ENCODE data around the gene TMEM139. TPM values are rescaled to one million over a fixed set of nuclear protein-coding genes. Genes with fewer than 3 reads are reported as not detected.

The TMEM139 gene
- 6.9 TPM for total RNA-seq
- long read RNA-seq, partial matches to known transcripts, result 2 of 3 reads
- long read RNA-seq, other reads (novel, unspliced or antisense), result 0 of 3 reads

DNA sequence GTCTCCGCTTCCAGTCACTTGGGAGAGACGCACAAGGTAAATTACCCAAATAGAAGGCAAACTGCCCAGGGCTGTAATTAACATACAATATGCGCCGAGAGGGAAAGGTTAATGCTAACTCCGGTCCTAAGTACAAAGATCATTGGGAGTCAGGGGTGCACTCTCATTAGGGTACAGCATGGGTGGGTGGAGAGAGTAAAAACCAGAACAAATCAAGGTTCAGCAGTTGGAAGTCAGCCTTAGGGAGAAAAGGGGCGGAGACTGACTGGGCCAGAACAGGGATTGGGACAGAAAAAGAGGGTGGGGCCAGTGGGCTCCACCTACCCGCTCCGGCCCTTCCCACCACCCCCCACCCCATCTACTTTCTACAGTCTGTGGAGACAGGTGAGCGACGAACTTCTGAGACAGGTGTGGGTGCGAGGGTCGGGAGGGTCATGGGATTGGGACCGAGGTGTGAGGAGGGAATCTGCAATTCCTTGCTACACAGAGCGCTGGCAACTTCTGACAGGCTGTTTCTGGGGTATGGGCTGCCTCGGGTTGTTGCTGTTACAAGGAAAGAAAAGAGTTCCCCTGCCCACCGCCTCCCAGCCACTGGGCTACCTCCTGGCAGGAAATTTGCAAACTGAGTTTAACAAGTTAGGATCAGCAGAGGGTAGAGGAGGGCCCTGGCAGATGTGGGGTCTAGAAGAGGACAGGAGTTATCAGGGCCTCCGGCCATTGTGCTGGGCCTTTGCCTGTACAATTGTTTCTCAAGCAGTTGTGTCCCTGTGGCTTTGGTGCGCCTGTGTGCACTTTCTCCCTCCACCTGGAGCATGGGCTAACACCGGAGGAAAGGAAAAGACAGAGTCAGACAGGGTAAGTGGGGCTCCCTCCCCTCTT lies at the start of gene TMEM139:
Gene TMEM139, plus strand, starts transcription at position 368 of the 879 bp plus-strand sequence. CDS start 1,000 bp downstream, outside the sequence.
- no peak for DNase-seq (ENCODE audit: low spot score)
- intact Hi-C loops (cut with DNase I), result loop anchor here (5.0 kb wide), 1 partner anchor 97 kb away; the partner anchor contains the start of gene ZYX

DNA sequence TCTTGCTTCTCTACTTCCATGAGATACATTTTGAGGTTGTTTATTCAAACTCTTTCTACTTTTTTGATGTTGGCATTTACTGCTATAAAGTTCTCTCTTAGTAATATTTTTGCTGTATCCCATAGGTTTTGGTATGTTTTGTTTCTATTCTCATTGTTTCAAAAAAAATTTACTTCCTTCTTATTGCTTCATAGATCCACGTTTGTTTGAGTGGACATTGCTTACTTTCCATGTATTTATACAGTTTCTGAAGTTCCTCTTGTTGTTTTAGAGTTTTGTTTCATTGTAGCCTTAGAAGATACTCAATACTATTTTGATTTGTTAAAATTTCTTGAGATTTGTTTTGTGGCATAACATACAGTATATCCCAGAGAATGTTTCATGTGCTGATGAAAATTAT lies 49.2 kb upstream of the TMEM139 start:
- intact Hi-C loops (cut with DNase I), result no loop called here
- DNase-seq (ENCODE audit: low spot score), result no peak

- DNase-seq (ENCODE audit: low spot score), result no peak
- intact Hi-C loops (cut with DNase I), result no loop called here
Measured at GRCh38 chr7:143236408-143236990, 48.3 kb upstream of the TMEM139 start.

GRCh38 chr7:143237366-143237765 lies 47.4 kb upstream of the TMEM139 start:
- DNase-seq (ENCODE audit: low spot score), result no peak
- intact Hi-C loops (cut with DNase I), result no loop called here

- no peak for DNase-seq (ENCODE audit: low spot score)
- intact Hi-C loops (cut with DNase I), result no loop called here
Measured at GRCh38 chr7:143238289-143238980, 46.3 kb upstream of the TMEM139 start.

GRCh38 chr7:143239813-143240212 lies 44.9 kb upstream of the TMEM139 start:
- intact Hi-C loops (cut with DNase I), result loop anchor here (1.0 to 2.0 kb wide), 2 partner anchors 65 to 179 kb away; no protein-coding TSS in a partner anchor
- DNase-seq (ENCODE audit: low spot score), result no peak

DNA sequence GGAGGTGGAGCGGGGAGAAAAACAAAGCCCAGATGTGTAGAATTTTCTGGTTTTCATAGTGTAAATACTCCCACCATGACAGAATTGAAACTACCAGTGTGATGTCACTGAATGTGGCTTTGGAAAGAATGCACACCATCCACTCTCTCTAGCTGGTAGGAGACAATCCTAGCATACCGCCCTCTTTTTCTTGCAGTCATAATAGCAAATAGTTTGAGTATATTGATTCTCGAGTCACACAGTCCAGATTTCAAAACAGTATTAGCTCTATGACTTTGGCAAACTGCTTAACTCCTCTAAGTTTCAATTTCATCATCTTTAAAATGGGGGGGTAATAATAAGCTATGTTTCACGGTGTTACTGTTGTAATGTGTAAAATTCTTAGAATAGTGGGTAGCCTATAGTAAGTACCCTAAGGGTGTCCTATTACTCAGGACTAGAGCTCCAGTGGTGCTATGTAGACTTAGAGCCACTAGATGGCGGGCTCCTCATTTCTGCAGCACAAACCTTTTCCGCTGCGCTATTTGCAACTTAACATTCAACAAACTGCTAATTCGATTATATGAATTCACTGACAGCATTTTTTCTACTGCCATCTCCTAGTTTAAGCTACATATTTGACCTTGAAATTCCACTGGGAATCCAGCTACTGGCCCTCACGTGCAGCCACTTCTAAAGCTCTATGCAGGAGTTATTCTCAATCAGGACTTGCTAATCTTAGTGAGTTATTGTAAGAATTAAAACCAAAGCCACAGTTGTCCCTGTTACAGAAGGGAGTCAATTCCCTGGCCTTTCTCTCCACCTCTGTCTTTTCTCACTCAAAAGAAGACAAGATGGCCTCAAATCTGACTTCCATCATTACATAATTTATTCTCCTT lies 44.2 kb upstream of the TMEM139 start:
- intact Hi-C loops (cut with DNase I), result loop anchor here (1.0 to 2.0 kb wide), 2 partner anchors 65 to 178 kb away; no protein-coding TSS in a partner anchor

GRCh38 chr7:143242306-143242705 lies 42.5 kb upstream of the TMEM139 start:
- DNase-seq (ENCODE audit: low spot score), result no peak
- intact Hi-C loops (cut with DNase I), result no loop called here

More for the DNA sequence above, 44.2 kb upstream of the TMEM139 start:
- DNase-seq (ENCODE audit: low spot score), result no peak

GRCh38 chr7:143243111-143243510 lies 41.6 kb upstream of the TMEM139 start:
- no peak for DNase-seq (ENCODE audit: low spot score)
- intact Hi-C loops (cut with DNase I), result no loop called here

DNA sequence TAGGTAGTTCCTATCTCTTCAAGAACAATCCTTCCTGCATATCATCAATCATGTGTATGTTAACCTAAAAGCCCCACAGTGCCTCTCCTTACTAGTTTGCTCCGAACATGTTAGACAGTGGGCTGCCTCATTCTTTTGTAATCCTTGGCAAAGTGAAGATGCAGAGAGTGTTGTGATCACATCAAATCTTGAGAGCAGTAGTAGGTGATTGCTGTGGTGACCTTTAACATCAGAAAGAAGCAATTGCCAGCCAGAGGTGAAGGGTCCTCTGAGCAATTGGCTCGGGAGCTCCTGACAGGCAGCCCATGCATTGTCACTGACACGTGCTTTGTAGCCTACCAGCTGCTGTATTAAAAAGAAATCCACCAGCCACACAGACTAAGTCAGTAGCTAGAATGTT lies 41.1 kb upstream of the TMEM139 start:
- intact Hi-C loops (cut with DNase I), result no loop called here
- DNase-seq (ENCODE audit: low spot score), result no peak

GRCh38 chr7:143244321-143244720 lies 40.4 kb upstream of the TMEM139 start:
- intact Hi-C loops (cut with DNase I), result no loop called here
- no peak for DNase-seq (ENCODE audit: low spot score)

DNA sequence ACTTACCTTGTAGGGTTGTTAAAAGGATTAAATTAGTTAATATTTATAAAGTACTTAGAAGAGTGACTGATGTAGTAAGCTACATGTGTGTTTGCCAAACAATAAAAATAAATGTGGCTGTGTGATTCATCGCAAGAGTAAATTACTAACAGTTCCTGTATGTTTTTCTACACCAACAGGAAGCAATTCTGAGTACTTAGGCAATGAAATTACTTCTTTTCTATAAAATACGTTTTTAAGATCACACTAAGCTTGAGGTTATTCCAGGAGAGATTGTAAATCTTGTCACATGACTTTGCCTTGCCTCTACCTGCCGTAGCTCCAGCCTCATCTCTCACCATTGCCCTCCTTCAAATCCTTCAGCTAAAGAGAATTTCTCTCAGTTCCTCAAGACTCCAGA lies 39.6 kb upstream of the TMEM139 start:
- intact Hi-C loops (cut with DNase I), result no loop called here

GRCh38 chr7:143247372-143247771 lies 37.4 kb upstream of the TMEM139 start:
- intact Hi-C loops (cut with DNase I), result no loop called here
- no peak for DNase-seq (ENCODE audit: low spot score)

More for the DNA sequence above, 39.6 kb upstream of the TMEM139 start:
- DNase-seq (ENCODE audit: low spot score), result no peak

DNA sequence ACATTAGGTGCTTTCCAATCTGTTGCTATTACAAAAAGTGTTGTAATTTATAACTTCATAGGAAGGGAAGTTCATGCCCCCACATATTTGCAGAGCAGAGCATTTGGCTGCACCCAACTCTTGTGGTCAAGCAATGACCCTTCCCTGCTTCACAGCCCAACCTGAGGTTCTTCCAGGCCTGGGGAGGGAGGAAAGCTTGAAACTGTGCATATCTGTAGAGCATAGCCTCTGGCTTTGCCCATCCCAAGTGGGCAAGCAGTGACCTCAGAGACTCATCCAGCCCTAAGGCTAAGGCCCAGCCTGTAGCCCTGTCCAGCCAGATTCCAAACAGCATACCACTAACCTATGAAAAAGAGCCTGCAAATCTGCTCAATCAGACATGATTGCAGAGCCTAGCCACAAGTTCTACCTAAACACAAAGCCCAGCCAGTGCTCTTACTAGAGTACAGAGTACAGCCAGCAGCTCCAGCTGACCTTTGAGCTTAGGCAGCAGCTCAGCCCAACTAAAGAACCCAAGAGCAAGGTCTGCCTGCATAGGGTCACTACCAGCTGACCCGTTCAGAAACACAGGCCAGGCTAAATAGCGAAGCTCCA lies 35.9 kb upstream of the TMEM139 start:
- intact Hi-C loops (cut with DNase I), result no loop called here
- no peak for DNase-seq (ENCODE audit: low spot score)

DNA sequence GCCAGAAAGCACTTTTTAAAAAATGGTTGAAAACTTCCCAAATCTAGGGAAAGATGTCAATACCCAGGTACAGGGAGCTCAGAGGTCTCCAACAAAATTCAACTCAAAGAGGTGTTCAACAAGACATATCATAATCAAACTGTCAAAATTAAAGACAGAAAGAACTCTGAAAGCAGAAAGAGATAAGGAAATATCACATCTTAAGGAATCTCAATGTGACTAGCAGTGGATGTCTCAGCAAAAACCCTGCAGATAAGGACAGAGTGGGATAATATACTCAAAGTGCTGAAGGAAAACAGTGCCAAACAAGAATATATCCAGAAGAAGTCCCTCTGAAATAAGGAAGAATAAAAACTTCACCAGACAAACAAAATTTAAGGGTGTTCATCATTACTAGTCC lies 34.6 kb upstream of the TMEM139 start:
- intact Hi-C loops (cut with DNase I), result no loop called here
- no peak for DNase-seq (ENCODE audit: low spot score)

DNA sequence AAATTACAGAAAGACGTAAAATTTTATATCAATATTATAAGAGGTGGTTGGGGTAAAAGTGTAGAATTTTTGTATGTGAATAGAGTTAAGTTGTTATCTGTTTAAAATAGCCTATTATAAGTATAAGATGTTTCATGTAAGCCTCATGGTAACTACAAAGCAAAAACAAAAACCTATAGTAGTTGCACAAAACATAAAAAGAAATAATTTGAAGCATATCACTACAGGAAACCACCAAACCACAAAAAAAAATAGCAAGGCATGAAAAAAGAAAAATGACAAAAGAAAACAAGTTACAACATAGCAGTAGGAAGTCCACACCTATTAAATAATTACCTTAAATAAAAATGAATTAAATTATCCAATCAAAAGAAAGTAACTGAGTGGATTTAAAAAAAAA lies 33.9 kb upstream of the TMEM139 start:
- DNase-seq (ENCODE audit: low spot score), result no peak
- intact Hi-C loops (cut with DNase I), result no loop called here

- DNase-seq (ENCODE audit: low spot score), result no peak
- intact Hi-C loops (cut with DNase I), result no loop called here
Measured at GRCh38 chr7:143252006-143252405, 32.8 kb upstream of the TMEM139 start.

DNA sequence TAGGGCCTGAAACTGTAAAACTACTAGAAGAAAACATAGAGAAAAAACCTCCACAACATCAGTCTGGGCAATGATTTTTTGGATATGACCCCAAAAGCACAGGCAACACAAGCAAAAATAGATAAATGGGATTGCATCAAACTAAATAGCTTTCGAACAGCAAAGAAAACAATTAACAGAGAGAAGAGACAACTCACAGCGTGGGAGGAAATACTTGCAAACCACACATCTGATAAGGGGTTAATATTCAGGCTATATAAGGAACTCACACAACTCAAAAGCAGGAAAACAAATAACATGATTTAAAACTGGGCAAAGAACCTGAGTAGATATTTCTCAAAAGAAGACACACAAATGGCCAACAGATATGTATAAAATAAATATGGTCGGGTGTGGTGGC lies 29.2 kb upstream of the TMEM139 start:
- DNase-seq (ENCODE audit: low spot score), result no peak
- intact Hi-C loops (cut with DNase I), result no loop called here

GRCh38 chr7:143256325-143256724 lies 28.4 kb upstream of the TMEM139 start:
- intact Hi-C loops (cut with DNase I), result no loop called here
- no peak for DNase-seq (ENCODE audit: low spot score)
